ENCODE measurements around the gene SLX4IP. TPM values are rescaled to one million over a fixed set of nuclear protein-coding genes. Genes with fewer than 3 reads are reported as not detected.
A peak's percentile ranks its signal among the peaks of the same experiment; 100 is the strongest.

SLX4IP gene
- polyA plus RNA-seq, 4 donors: 1.6 to 7.1 (median 2.5) TPM

GRCh38 chr20:10524034-10524476 is 89.0 kb downstream of the SLX4IP start:
- no peaks in the 10 kb centered on the region for H3K9me3 ChIP-seq (ENCODE audit: control insufficient read depth in 2 of 2, insufficient read depth in 1 of 2, low read depth in 1 of 2, low read length in 1 of 2)
- no peaks in the 10 kb centered on the region for H3K27me3 ChIP-seq (ENCODE audit: control insufficient read depth in 3 of 3, insufficient read depth in 3 of 3, low read length in 3 of 3)
- FAIRE-seq (no peak), DNase-seq (peak in 1 of 2 donors; percentile 18)
- H3K36me3 ChIP-seq (ENCODE audit: control insufficient read depth in 3 of 3, insufficient read depth in 2 of 3, low read depth in 1 of 3, low read length in 3 of 3): peaks cover 0 to 2% (median 2%) of the 10 kb centered on the region in 3 donors
- H3K4me1 ChIP-seq (ENCODE audit: control insufficient read depth in 3 of 3, insufficient read depth in 2 of 3, low read depth in 1 of 3, low read length in 2 of 3): no peaks in the 10 kb centered on the region
- H3K27ac ChIP-seq (ENCODE audit: low read depth in 1 of 3, low read length in 2 of 3): peak overlapping the region in 2 of 3 donors; percentile 2 to 42
- WGBS, 3 donors: 56 to 87% (median 78%) methylated on average over 10 of the region's 10 CpGs
- H3K4me3 ChIP-seq (ENCODE audit: low read depth in 1 of 3, low read length in 3 of 3): no peak overlapping the region

- FAIRE-seq: no peak
- no peak overlapping the region for H3K27ac ChIP-seq (ENCODE audit: low read depth in 1 of 3, low read length in 2 of 3)
- WGBS, 3 donors: 83 to 92% (median 88%) methylated on average over 4 of the region's 4 CpGs
Measured at GRCh38 chr20:10524643-10525042, 89.5 kb downstream of the SLX4IP start.

GRCh38 chr20:10527781-10528180 is 92.7 kb downstream of the SLX4IP start:
- WGBS, 3 donors: 93 to 96% (median 95%) methylated on average over 3 of the region's 3 CpGs
- peaks cover 0 to 2% (median 2%) of the 10 kb centered on the region in 3 donors for H3K36me3 ChIP-seq (ENCODE audit: control insufficient read depth in 3 of 3, insufficient read depth in 2 of 3, low read depth in 1 of 3, low read length in 3 of 3)
- FAIRE-seq (no peak), DNase-seq (no peak)
- no peaks in the 10 kb centered on the region for H3K4me1 ChIP-seq (ENCODE audit: control insufficient read depth in 3 of 3, insufficient read depth in 2 of 3, low read depth in 1 of 3, low read length in 2 of 3)
- H3K27me3 ChIP-seq (ENCODE audit: control insufficient read depth in 3 of 3, insufficient read depth in 3 of 3, low read length in 3 of 3): no peaks in the 10 kb centered on the region
- no peak overlapping the region for H3K27ac ChIP-seq (ENCODE audit: low read depth in 1 of 3, low read length in 2 of 3)
- H3K9me3 ChIP-seq (ENCODE audit: control insufficient read depth in 2 of 2, insufficient read depth in 1 of 2, low read depth in 1 of 2, low read length in 1 of 2): no peaks in the 10 kb centered on the region
- no peak overlapping the region for H3K4me3 ChIP-seq (ENCODE audit: low read depth in 1 of 3, low read length in 3 of 3)

More at GRCh38 chr20:10524643-10525042, 89.5 kb downstream of the SLX4IP start:
- no peaks in the 10 kb centered on the region for H3K4me1 ChIP-seq (ENCODE audit: control insufficient read depth in 3 of 3, insufficient read depth in 2 of 3, low read depth in 1 of 3, low read length in 2 of 3)
- H3K4me3 ChIP-seq (ENCODE audit: low read depth in 1 of 3, low read length in 3 of 3): no peak overlapping the region
- no peaks in the 10 kb centered on the region for H3K9me3 ChIP-seq (ENCODE audit: control insufficient read depth in 2 of 2, insufficient read depth in 1 of 2, low read depth in 1 of 2, low read length in 1 of 2)
- H3K36me3 ChIP-seq (ENCODE audit: control insufficient read depth in 3 of 3, insufficient read depth in 2 of 3, low read depth in 1 of 3, low read length in 3 of 3): peaks cover 0 to 2% (median 2%) of the 10 kb centered on the region in 3 donors
- no peaks in the 10 kb centered on the region for H3K27me3 ChIP-seq (ENCODE audit: control insufficient read depth in 3 of 3, insufficient read depth in 3 of 3, low read length in 3 of 3)
- DNase-seq: no peak

- DNase-seq: no peak
- Histone ChIP-seq H3K4me3 (ENCODE audit: low read depth in 1 of 3, low read length in 3 of 3) (no peak overlapping the region), H3K36me3 (ENCODE audit: control insufficient read depth in 3 of 3, insufficient read depth in 2 of 3, low read depth in 1 of 3, low read length in 3 of 3) (peaks cover 0 to 5% (median 0%) of the 10 kb centered on the region in 3 donors), H3K27me3 (ENCODE audit: control insufficient read depth in 3 of 3, insufficient read depth in 3 of 3, low read length in 3 of 3) (no peaks in the 10 kb centered on the region), H3K27ac (ENCODE audit: low read depth in 1 of 3, low read length in 2 of 3) (no peak overlapping the region), H3K9me3 (ENCODE audit: control insufficient read depth in 2 of 2, insufficient read depth in 1 of 2, low read depth in 1 of 2, low read length in 1 of 2) (no peaks in the 10 kb centered on the region), H3K4me1 (ENCODE audit: control insufficient read depth in 3 of 3, insufficient read depth in 2 of 3, low read depth in 1 of 3, low read length in 2 of 3) (no peaks in the 10 kb centered on the region)
- WGBS, 3 donors: 97 to 99% (median 97%) methylated on average over 2 of the region's 2 CpGs
- FAIRE-seq: no peak
Measured at GRCh38 chr20:10530883-10531282, 95.8 kb downstream of the SLX4IP start.

- Histone ChIP-seq H3K9me3 (ENCODE audit: control insufficient read depth in 2 of 2, insufficient read depth in 1 of 2, low read depth in 1 of 2, low read length in 1 of 2) (no peaks in the 10 kb centered on the region), H3K4me1 (ENCODE audit: control insufficient read depth in 3 of 3, insufficient read depth in 2 of 3, low read depth in 1 of 3, low read length in 2 of 3) (no peaks in the 10 kb centered on the region), H3K27me3 (ENCODE audit: control insufficient read depth in 3 of 3, insufficient read depth in 3 of 3, low read length in 3 of 3) (no peaks in the 10 kb centered on the region), H3K36me3 (ENCODE audit: control insufficient read depth in 3 of 3, insufficient read depth in 2 of 3, low read depth in 1 of 3, low read length in 3 of 3) (peaks cover 0 to 5% (median 0%) of the 10 kb centered on the region in 3 donors), H3K4me3 (ENCODE audit: low read depth in 1 of 3, low read length in 3 of 3) (no peak overlapping the region), H3K27ac (ENCODE audit: low read depth in 1 of 3, low read length in 2 of 3) (no peak overlapping the region)
- 86 to 94% (median 91%) methylated on average over 3 of the region's 3 CpGs for WGBS, 3 donors
- DNase-seq: no peak
- FAIRE-seq: no peak
Measured at GRCh38 chr20:10531848-10532247, 96.7 kb downstream of the SLX4IP start.

GRCh38 chr20:10532361-10532760 is 97.3 kb downstream of the SLX4IP start:
- no peaks in the 10 kb centered on the region for H3K9me3 ChIP-seq (ENCODE audit: control insufficient read depth in 2 of 2, insufficient read depth in 1 of 2, low read depth in 1 of 2, low read length in 1 of 2)
- no peaks in the 10 kb centered on the region for H3K4me1 ChIP-seq (ENCODE audit: control insufficient read depth in 3 of 3, insufficient read depth in 2 of 3, low read depth in 1 of 3, low read length in 2 of 3)
- WGBS, 3 donors: 83 to 90% (median 88%) methylated on average over 3 of the region's 3 CpGs
- no peak for DNase-seq
- H3K4me3 ChIP-seq (ENCODE audit: low read depth in 1 of 3, low read length in 3 of 3): no peak overlapping the region
- H3K36me3 ChIP-seq (ENCODE audit: control insufficient read depth in 3 of 3, insufficient read depth in 2 of 3, low read depth in 1 of 3, low read length in 3 of 3): peaks cover 0 to 5% (median 0%) of the 10 kb centered on the region in 3 donors
- H3K27ac ChIP-seq (ENCODE audit: low read depth in 1 of 3, low read length in 2 of 3): no peak overlapping the region
- H3K27me3 ChIP-seq (ENCODE audit: control insufficient read depth in 3 of 3, insufficient read depth in 3 of 3, low read length in 3 of 3): no peaks in the 10 kb centered on the region
- no peak for FAIRE-seq

GRCh38 chr20:10536531-10536930 is 101.4 kb downstream of the SLX4IP start:
- peak; percentile 13 to 23 for DNase-seq
- WGBS, 3 donors: 29 to 35% (median 33%) methylated on average over 4 of the region's 4 CpGs
- Histone ChIP-seq H3K4me3 (ENCODE audit: low read depth in 1 of 3, low read length in 3 of 3) (no peak overlapping the region), H3K9me3 (ENCODE audit: control insufficient read depth in 2 of 2, insufficient read depth in 1 of 2, low read depth in 1 of 2, low read length in 1 of 2) (no peaks in the 10 kb centered on the region), H3K27me3 (ENCODE audit: control insufficient read depth in 3 of 3, insufficient read depth in 3 of 3, low read length in 3 of 3) (no peaks in the 10 kb centered on the region), H3K27ac (ENCODE audit: low read depth in 1 of 3, low read length in 2 of 3) (no peak overlapping the region), H3K36me3 (ENCODE audit: control insufficient read depth in 3 of 3, insufficient read depth in 2 of 3, low read depth in 1 of 3, low read length in 3 of 3) (peaks cover 0 to 5% (median 0%) of the 10 kb centered on the region in 3 donors), H3K4me1 (ENCODE audit: control insufficient read depth in 3 of 3, insufficient read depth in 2 of 3, low read depth in 1 of 3, low read length in 2 of 3) (peaks cover 3 to 11% (median 4%) of the 10 kb centered on the region in 3 donors)
- FAIRE-seq: no peak

GRCh38 chr20:10537850-10538480 is 102.9 kb downstream of the SLX4IP start:
- H3K27ac ChIP-seq (ENCODE audit: low read depth in 1 of 3, low read length in 2 of 3): no peak overlapping the region
- no peaks in the 10 kb centered on the region for H3K9me3 ChIP-seq (ENCODE audit: control insufficient read depth in 2 of 2, insufficient read depth in 1 of 2, low read depth in 1 of 2, low read length in 1 of 2)
- peaks cover 0 to 5% (median 0%) of the 10 kb centered on the region in 3 donors for H3K36me3 ChIP-seq (ENCODE audit: control insufficient read depth in 3 of 3, insufficient read depth in 2 of 3, low read depth in 1 of 3, low read length in 3 of 3)
- H3K27me3 ChIP-seq (ENCODE audit: control insufficient read depth in 3 of 3, insufficient read depth in 3 of 3, low read length in 3 of 3): no peaks in the 10 kb centered on the region
- H3K4me3 ChIP-seq (ENCODE audit: low read depth in 1 of 3, low read length in 3 of 3): no peak overlapping the region
- 97 to 100% (median 98%) methylated on average over 2 of the region's 2 CpGs for WGBS, 3 donors
- peaks cover 3 to 14% (median 6%) of the 10 kb centered on the region in 3 donors for H3K4me1 ChIP-seq (ENCODE audit: control insufficient read depth in 3 of 3, insufficient read depth in 2 of 3, low read depth in 1 of 3, low read length in 2 of 3)
- FAIRE-seq (no peak), DNase-seq (no peak)

Data from small intestine (tissue), 7 donors.